HCT116 (cell line): ENCODE data around the gene ST6GALNAC2. TPM values are rescaled to one million over a fixed set of nuclear protein-coding genes. Genes with fewer than 3 reads are reported as not detected.

Experiments used
- ATAC-seq: fragments of 200-7000 bp; cut with Tn5 transposase; 2 replicates; pipeline ENCODE4 v1.9.1; 2020; ENCODE audit warnings: mild to moderate bottlenecking, moderate library complexity
- BruUV-seq: library from RNA; stranded (reverse); fragments of 400-500 nt; replicated peaks from 2 replicates; lab custom pipeline; 2021; lab: Mats Ljungman, UMichigan
- CTCF ChIA-PET: fragments of 300-600 bp; sonication (Branson Sonifier 250); formaldehyde crosslinking; loops from one replicate; lab custom pipeline; 2021; ENCODE audit warnings: antibody characterized with exemption; lab: Charles Lee
- POLR2A ChIA-PET: fragments of 300-600, 350-600 bp; sonication (Branson Sonifier 250); formaldehyde crosslinking; loops from one replicate; lab custom pipeline; 2021; ENCODE audit warnings: antibody characterized with exemption; lab: Charles Lee
- RAD21 ChIA-PET, 2 experiments: fragments of 300-600 bp; sonication (Branson Sonifier 250); formaldehyde crosslinking; loops; one replicate each; lab custom pipeline; 2023; ENCODE audit warnings: low total read pairs in 2 of 2; ENCODE audit not compliant: uncharacterized antibody in 2 of 2, unreplicated experiment in 2 of 2, low non-redundant PET in 1 of 2; lab: Charles Lee
- DNase-seq: peaks from one replicate; pipeline ENCODE4 v3.0.0-alpha.2; 2010; ENCODE audit warnings: low read depth, low spot score
- H2AFZ ChIP-seq: fragments of 200-600 bp; shearing (Covaris generic), sonication (generic); 2 replicates; pipeline ENCODE4 v1.6.1; 2017; ENCODE audit warnings: low read depth, mixed run types, mixed read lengths, antibody characterized with exemption, low read length; ENCODE audit not compliant: poor library complexity, severe bottlenecking
- H3K27ac ChIP-seq: 2 replicates; pipeline ENCODE4 v1.5.1; 2012; ENCODE audit warnings: low read depth, low read length
- H3K27me3 ChIP-seq: fragments of 200-600 bp; sonication (generic); 2 replicates; pipeline ENCODE4 v1.6.1; 2016; ENCODE audit warnings: mixed run types, low read length, mixed read lengths; ENCODE audit not compliant: insufficient read depth
- H3K36me3 ChIP-seq, 2 experiments: fragments of 200-500 bp in 1 of 2; fragments of 200-600 bp in 1 of 2; sonication (Bioruptor generic) in 1 of 2; sonication (generic) in 1 of 2; 2 replicates each; pipeline versions ENCODE4 v1.5.1 to v1.6.1; 2014 to 2016; ENCODE audit warnings: low read length in 2 of 2, inconsistent platforms in 1 of 2, mixed read lengths in 1 of 2, mixed run types in 1 of 2; ENCODE audit not compliant: insufficient read depth in 2 of 2, control insufficient read depth in 1 of 2
- H3K4me1 ChIP-seq, 2 experiments: fragments of 200-600 bp in 1 of 2; sonication (generic) in 1 of 2; 2 replicates each; pipeline versions ENCODE4 v1.5.1 to v1.6.1; 2012 to 2017; ENCODE audit warnings: low read length in 2 of 2, inconsistent platforms in 1 of 2, mild to moderate bottlenecking in 1 of 2, mixed read lengths in 1 of 2, mixed run types in 1 of 2, moderate library complexity in 1 of 2; ENCODE audit not compliant: insufficient read depth in 2 of 2, control insufficient read depth in 1 of 2
- H3K4me2 ChIP-seq: fragments of 200-600 bp; sonication (generic); 2 replicates; pipeline ENCODE4 v1.6.1; 2017; ENCODE audit warnings: mixed run types, low read length, mixed read lengths
- H3K4me3 ChIP-seq, 2 experiments: fragments of 200-600 bp in 1 of 2; sonication (generic) in 1 of 2; replicated peaks in 1 of 2; 2 replicates each; pipeline ENCODE4 v1.5.1; 2011 to 2016; ENCODE audit warnings: low read length in 2 of 2, control low read depth in 1 of 2, low read depth in 1 of 2, mild to moderate bottlenecking in 1 of 2, mixed read lengths in 1 of 2, mixed run types in 1 of 2
- H3K79me2 ChIP-seq: fragments of 200-600 bp; sonication (generic); 2 replicates; pipeline ENCODE4 v1.6.1; 2017; ENCODE audit warnings: mild to moderate bottlenecking, mixed run types, low read length, moderate library complexity, mixed read lengths; ENCODE audit not compliant: insufficient read depth
- H3K9ac ChIP-seq: fragments of 200-600 bp; sonication (generic); 2 replicates; pipeline ENCODE4 v1.6.1; 2016; ENCODE audit warnings: low read length, mixed read lengths
- H3K9me2 ChIP-seq: fragments of 200-600 bp; sonication (generic), shearing (Covaris generic); 2 replicates; pipeline ENCODE4 v1.6.1; 2017; ENCODE audit warnings: mixed run types, mild to moderate bottlenecking, moderate library complexity; ENCODE audit not compliant: insufficient read depth
- H3K9me3 ChIP-seq, 2 experiments: fragments of 200-500 bp in 1 of 2; fragments of 200-600 bp in 1 of 2; sonication (Bioruptor generic) in 1 of 2; sonication (generic) in 1 of 2; 2 replicates each; pipeline ENCODE4 v1.6.1; 2014 to 2017; ENCODE audit warnings: low read length in 2 of 2, mixed read lengths in 2 of 2, inconsistent platforms in 1 of 2, low read depth in 1 of 2, mild to moderate bottlenecking in 1 of 2, mixed run types in 1 of 2, moderate library complexity in 1 of 2; ENCODE audit not compliant: control insufficient read depth in 1 of 2, insufficient read depth in 1 of 2
- H4K20me1 ChIP-seq: fragments of 200-600 bp; sonication (generic), shearing (Covaris generic); 2 replicates; pipeline ENCODE4 v1.6.1; 2017; ENCODE audit warnings: mixed run types, mild to moderate bottlenecking, moderate library complexity; ENCODE audit not compliant: insufficient read depth
- CBX3 ChIP-seq: IDR thresholded peaks from 2 replicates; pipeline ENCODE4 v1.6.1; 2012; ENCODE audit warnings: low read depth
- CEBPB ChIP-seq: IDR thresholded peaks from 2 replicates; pipeline ENCODE4 v1.6.1; 2012; ENCODE audit warnings: low read depth
- EGR1 ChIP-seq: IDR thresholded peaks from 2 replicates; pipeline ENCODE4 v1.6.1; 2012; ENCODE audit warnings: low read depth
- ELF1 ChIP-seq: IDR thresholded peaks from 2 replicates; pipeline ENCODE4 v1.6.1; 2012; ENCODE audit warnings: low read depth, borderline replicate concordance
- EZH2phosphoT487 ChIP-seq: fragments of 200-600 bp; IDR thresholded peaks from 2 replicates; pipeline ENCODE4 v1.6.1; 2018; ENCODE audit warnings: antibody characterized with exemption, borderline replicate concordance
- JUND ChIP-seq: IDR thresholded peaks from 2 replicates; pipeline ENCODE4 v1.6.1; 2012
- POLR2A ChIP-seq: IDR thresholded peaks from 2 replicates; pipeline ENCODE4 v1.7.0; 2011; ENCODE audit warnings: borderline replicate concordance; ENCODE audit not compliant: insufficient read depth, insufficient read length; ENCODE audit errors: extremely low read depth
- SIN3A ChIP-seq: IDR thresholded peaks from 2 replicates; pipeline ENCODE4 v1.6.1; 2012; ENCODE audit warnings: low read depth
- SP1 ChIP-seq: IDR thresholded peaks from 2 replicates; pipeline ENCODE4 v1.6.1; 2012; ENCODE audit warnings: low read depth
- SRF ChIP-seq: IDR thresholded peaks from 2 replicates; pipeline ENCODE4 v1.6.1; 2012; ENCODE audit warnings: low read depth
- TCF7L2 ChIP-seq: IDR thresholded peaks from 2 replicates; pipeline ENCODE4 v1.7.0; 2011; ENCODE audit warnings: borderline replicate concordance, inconsistent platforms; ENCODE audit not compliant: insufficient read depth, insufficient read length; ENCODE audit errors: extremely low read depth
- YY1 ChIP-seq: IDR thresholded peaks from 2 replicates; pipeline ENCODE4 v1.6.1; 2011; ENCODE audit warnings: low read length, low read depth, moderate library complexity, mild to moderate bottlenecking; ENCODE audit not compliant: insufficient replicate concordance; ENCODE audit errors: extremely low read depth
- ZFX ChIP-seq: fragments of 450-650 bp; IDR thresholded peaks from 2 replicates; pipeline ENCODE4 v1.6.1; 2017
- ZNF274 ChIP-seq: fragments of 200-500 bp; sonication (Bioruptor generic); IDR thresholded peaks from 2 replicates; pipeline ENCODE4 v1.6.1; 2014; ENCODE audit warnings: mild to moderate bottlenecking, low read depth, low read length, inconsistent platforms
- intact Hi-C: fragments of 100-400 bp; cut with micrococcal nuclease; formaldehyde crosslinking; loops from 2 replicates; pipeline ENCODE4 v1.10.0; 2022
- total RNA-seq: library from RNA; stranded (reverse); gene quantifications from one replicate; pipeline ENCODE4 v1.2.1, GENCODE V29; 2021; ENCODE audit not compliant: unreplicated experiment
- TF ChIP-seq, protein P1 (sequence below): IDR thresholded peaks from 2 replicates; pipeline ENCODE4 v1.6.1; 2011; ENCODE audit warnings: mild to moderate bottlenecking, low read length, moderate library complexity; ENCODE audit not compliant: insufficient replicate concordance; ENCODE audit errors: extremely low read depth
- TF ChIP-seq, protein P2 (sequence below): IDR thresholded peaks from 2 replicates; pipeline ENCODE4 v1.6.1; 2012
- TF ChIP-seq, protein P3 (sequence below), 3 experiments: fragments of 200-600 bp in 1 of 3; sonication (generic) in 1 of 3; IDR thresholded peaks in 2 of 3; conservative IDR thresholded peaks in 1 of 3; 2 replicates each; pipeline ENCODE4 v1.5.1; 2012 to 2017; ENCODE audit warnings: low read depth in 2 of 3, low read length in 2 of 3, antibody characterized with exemption in 1 of 3, borderline replicate concordance in 1 of 3, control low read depth in 1 of 3, mild to moderate bottlenecking in 1 of 3, mixed read lengths in 1 of 3, mixed run types in 1 of 3, moderate library complexity in 1 of 3; ENCODE audit not compliant: insufficient read depth in 1 of 3

ST6GALNAC2 gene
- total RNA-seq, 1 experiment from 2014 or later, result 14.7 TPM

DNA sequence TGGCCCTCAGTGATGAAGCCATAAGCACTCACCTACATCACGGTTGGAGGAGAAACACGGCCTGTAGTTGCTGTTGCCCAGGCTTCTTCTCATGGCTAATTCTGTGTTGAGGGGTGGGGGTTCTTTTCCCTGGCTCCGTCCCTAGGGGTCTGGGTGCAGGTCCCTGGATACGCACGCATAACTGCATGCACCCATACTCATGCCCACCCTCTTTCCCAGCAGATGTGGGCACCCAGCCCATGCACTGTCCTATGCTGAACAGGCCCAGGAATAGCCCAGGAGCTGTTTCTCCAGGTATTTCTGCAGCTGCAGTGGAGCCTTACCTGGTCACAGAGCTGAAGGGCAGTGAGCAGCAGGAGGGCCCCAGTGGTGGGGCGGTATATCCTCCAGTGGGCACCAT, 39.8 kb upstream of the ST6GALNAC2 start:
- Histone ChIP-seq H3K9me2 (no peaks in the 10 kb centered on the region), H3K4me1 (peaks cover 9 to 12% of the 10 kb centered on the region in 2 experiments), H3K9me3 (no peaks in the 10 kb centered on the region), H3K27me3 (no peaks in the 10 kb centered on the region), H3K4me3 (no peak overlapping the region), H3K9ac (no peak overlapping the region), H4K20me1 (no peaks in the 10 kb centered on the region), H3K4me2 (no peak overlapping the region), H3K79me2 (no peaks in the 10 kb centered on the region), H2AFZ (no peak overlapping the region), H3K36me3 (no peaks in the 10 kb centered on the region), H3K27ac (no peak overlapping the region)
- ChIA-PET CTCF (interaction anchor here (0.8 to 4.3 kb wide), 5 partner anchors 10 to 102 kb away, joined by 3 to 60 read pairs (median 31); no protein-coding TSS in a partner anchor), POLR2A (no interaction called here), RAD21 (interaction anchor here in 1 of 2 experiments (1.5 to 4.1 kb wide), 2 partner anchors 13 to 102 kb away, joined by 3 to 17 read pairs; no protein-coding TSS in a partner anchor)
- no peak for ATAC-seq
- intact Hi-C loops, result no loop called here
- no peak for TF ChIP-seq SP1
- no peak for TF ChIP-seq JUND
- TF ChIP-seq ZFX, result no peak
- TF ChIP-seq EZH2phosphoT487, result no peak
- TF ChIP-seq SRF, result no peak
- TF ChIP-seq, protein P1, sequence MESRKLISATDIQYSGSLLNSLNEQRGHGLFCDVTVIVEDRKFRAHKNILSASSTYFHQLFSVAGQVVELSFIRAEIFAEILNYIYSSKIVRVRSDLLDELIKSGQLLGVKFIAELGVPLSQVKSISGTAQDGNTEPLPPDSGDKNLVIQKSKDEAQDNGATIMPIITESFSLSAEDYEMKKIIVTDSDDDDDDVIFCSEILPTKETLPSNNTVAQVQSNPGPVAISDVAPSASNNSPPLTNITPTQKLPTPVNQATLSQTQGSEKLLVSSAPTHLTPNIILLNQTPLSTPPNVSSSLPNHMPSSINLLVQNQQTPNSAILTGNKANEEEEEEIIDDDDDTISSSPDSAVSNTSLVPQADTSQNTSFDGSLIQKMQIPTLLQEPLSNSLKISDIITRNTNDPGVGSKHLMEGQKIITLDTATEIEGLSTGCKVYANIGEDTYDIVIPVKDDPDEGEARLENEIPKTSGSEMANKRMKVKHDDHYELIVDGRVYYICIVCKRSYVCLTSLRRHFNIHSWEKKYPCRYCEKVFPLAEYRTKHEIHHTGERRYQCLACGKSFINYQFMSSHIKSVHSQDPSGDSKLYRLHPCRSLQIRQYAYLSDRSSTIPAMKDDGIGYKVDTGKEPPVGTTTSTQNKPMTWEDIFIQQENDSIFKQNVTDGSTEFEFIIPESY, result no peak
- TF ChIP-seq SIN3A, result no peak
- TF ChIP-seq, protein P2, sequence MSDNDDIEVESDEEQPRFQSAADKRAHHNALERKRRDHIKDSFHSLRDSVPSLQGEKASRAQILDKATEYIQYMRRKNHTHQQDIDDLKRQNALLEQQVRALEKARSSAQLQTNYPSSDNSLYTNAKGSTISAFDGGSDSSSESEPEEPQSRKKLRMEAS, result no peak
- TF ChIP-seq CBX3, result no peak
- no peak for TF ChIP-seq CEBPB
- no peak for TF ChIP-seq EGR1
- TF ChIP-seq YY1, result no peak
- TF ChIP-seq, protein P3, sequence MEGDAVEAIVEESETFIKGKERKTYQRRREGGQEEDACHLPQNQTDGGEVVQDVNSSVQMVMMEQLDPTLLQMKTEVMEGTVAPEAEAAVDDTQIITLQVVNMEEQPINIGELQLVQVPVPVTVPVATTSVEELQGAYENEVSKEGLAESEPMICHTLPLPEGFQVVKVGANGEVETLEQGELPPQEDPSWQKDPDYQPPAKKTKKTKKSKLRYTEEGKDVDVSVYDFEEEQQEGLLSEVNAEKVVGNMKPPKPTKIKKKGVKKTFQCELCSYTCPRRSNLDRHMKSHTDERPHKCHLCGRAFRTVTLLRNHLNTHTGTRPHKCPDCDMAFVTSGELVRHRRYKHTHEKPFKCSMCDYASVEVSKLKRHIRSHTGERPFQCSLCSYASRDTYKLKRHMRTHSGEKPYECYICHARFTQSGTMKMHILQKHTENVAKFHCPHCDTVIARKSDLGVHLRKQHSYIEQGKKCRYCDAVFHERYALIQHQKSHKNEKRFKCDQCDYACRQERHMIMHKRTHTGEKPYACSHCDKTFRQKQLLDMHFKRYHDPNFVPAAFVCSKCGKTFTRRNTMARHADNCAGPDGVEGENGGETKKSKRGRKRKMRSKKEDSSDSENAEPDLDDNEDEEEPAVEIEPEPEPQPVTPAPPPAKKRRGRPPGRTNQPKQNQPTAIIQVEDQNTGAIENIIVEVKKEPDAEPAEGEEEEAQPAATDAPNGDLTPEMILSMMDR (IDR thresholded peaks at IDR 0.05 in 2 of 3, conservative IDR thresholded peaks at IDR 0.05 in 1 of 3; ENCODE audit: borderline replicate concordance in 1 of 3, insufficient read depth in 1 of 3, low read depth in 2 of 3, low read length in 2 of 3), result no peak
- TF ChIP-seq ELF1, result no peak
- no peak for TF ChIP-seq POLR2A
- no peak for TF ChIP-seq TCF7L2
- no peak for TF ChIP-seq ZNF274
- DNase-seq, result no peak
- BruUV-seq, result no TSS peak
